H9 (cell line): Measurements from ENCODE around the gene LRIG1. TPM values are rescaled to one million over a fixed set of nuclear protein-coding genes. Genes with fewer than 3 reads are reported as not detected.

Experiments
- DNase-seq: peaks from one replicate; pipeline ENCODE4 v3.0.0-alpha.2; 2017
- H2AFZ ChIP-seq: one replicate; pipeline ENCODE4 v1.6.1; 2013; ENCODE audit warnings: mild to moderate bottlenecking, low read length, control low read depth, moderate library complexity
- H2AK5ac ChIP-seq: 2 replicates; pipeline ENCODE4 v1.6.1; 2013; ENCODE audit warnings: low read length, control low read depth, mixed read lengths; ENCODE audit not compliant: insufficient read length
- H2BK120ac ChIP-seq: one replicate; pipeline ENCODE4 v1.6.1; 2013; ENCODE audit warnings: low read depth, mild to moderate bottlenecking, low read length, control low read depth, inconsistent platforms; ENCODE audit not compliant: poor library complexity, severe bottlenecking
- H2BK12ac ChIP-seq: 2 replicates; pipeline ENCODE4 v1.6.1; 2013; ENCODE audit warnings: low read length, control low read depth, mixed read lengths, low read depth; ENCODE audit not compliant: insufficient read length
- H2BK15ac ChIP-seq: 2 replicates; pipeline ENCODE4 v1.6.1; 2013; ENCODE audit warnings: low read depth, low read length, control low read depth
- H2BK20ac ChIP-seq: one replicate; pipeline ENCODE4 v1.6.1; 2013; ENCODE audit warnings: low read depth, mild to moderate bottlenecking, low read length, control low read depth, inconsistent platforms; ENCODE audit not compliant: poor library complexity, severe bottlenecking
- H2BK5ac ChIP-seq: 2 replicates; pipeline ENCODE4 v1.6.1; 2013; ENCODE audit warnings: low read length, control low read depth, mixed read lengths; ENCODE audit not compliant: insufficient read length
- H3K14ac ChIP-seq: 2 replicates; pipeline ENCODE4 v1.6.1; 2013; ENCODE audit warnings: low read length, control low read depth; ENCODE audit not compliant: insufficient read depth
- H3K18ac ChIP-seq: 2 replicates; pipeline ENCODE4 v1.6.1; 2013; ENCODE audit warnings: low read depth, mild to moderate bottlenecking, mixed read lengths, low read length, control low read depth; ENCODE audit not compliant: insufficient read length
- H3K23ac ChIP-seq: 2 replicates; pipeline ENCODE4 v1.6.1; 2013; ENCODE audit warnings: low read length, control low read depth, mixed read lengths, low read depth; ENCODE audit not compliant: insufficient read length
- H3K23me2 ChIP-seq: 2 replicates; pipeline ENCODE4 v1.6.1; 2013; ENCODE audit warnings: low read depth, mild to moderate bottlenecking, mixed read lengths, low read length, control low read depth; ENCODE audit not compliant: insufficient read length, poor library complexity, severe bottlenecking
- H3K27ac ChIP-seq: 2 replicates; pipeline ENCODE4 v1.5.1; 2013; ENCODE audit warnings: low read length, control low read depth, mixed read lengths, low read depth; ENCODE audit not compliant: insufficient read length
- H3K27me3 ChIP-seq: 2 replicates; pipeline ENCODE4 v1.6.1; 2013; ENCODE audit warnings: low read length, control low read depth, inconsistent platforms; ENCODE audit not compliant: insufficient read depth
- H3K4ac ChIP-seq: 2 replicates; pipeline ENCODE4 v1.6.1; 2013; ENCODE audit warnings: low read depth, mild to moderate bottlenecking, control low read depth, inconsistent platforms, low read length, moderate library complexity
- H3K4me1 ChIP-seq: 2 replicates; pipeline ENCODE4 v1.6.1; 2013; ENCODE audit warnings: low read length, control low read depth, inconsistent platforms; ENCODE audit not compliant: insufficient read depth
- H3K4me2 ChIP-seq: 2 replicates; pipeline ENCODE4 v1.6.1; 2013; ENCODE audit warnings: low read length, control low read depth, mixed read lengths; ENCODE audit not compliant: insufficient read length, insufficient read depth
- H3K56ac ChIP-seq: 2 replicates; pipeline ENCODE4 v1.6.1; 2013; ENCODE audit warnings: low read depth, mild to moderate bottlenecking, mixed read lengths, low read length, control low read depth; ENCODE audit not compliant: insufficient read length
- H3K79me1 ChIP-seq: 2 replicates; pipeline ENCODE4 v1.6.1; 2013; ENCODE audit warnings: low read depth, mild to moderate bottlenecking, moderate library complexity, low read length, control low read depth, inconsistent platforms; ENCODE audit not compliant: insufficient read depth, poor library complexity, severe bottlenecking
- H3K79me2 ChIP-seq: 2 replicates; pipeline ENCODE4 v1.6.1; 2013; ENCODE audit warnings: low read length, control low read depth, inconsistent platforms; ENCODE audit not compliant: insufficient read depth
- H3K9ac ChIP-seq: 2 replicates; pipeline ENCODE4 v1.6.1; 2013; ENCODE audit warnings: low read length, control low read depth, mixed read lengths; ENCODE audit not compliant: insufficient read length; ENCODE audit errors: extremely low read depth
- H3K9me3 ChIP-seq: one replicate; pipeline ENCODE4 v1.6.1; 2013; ENCODE audit warnings: low read depth, low read length, inconsistent platforms; ENCODE audit not compliant: control insufficient read depth
- H3T11ph ChIP-seq: one replicate; pipeline ENCODE4 v1.6.1; 2013; ENCODE audit warnings: mild to moderate bottlenecking, low read length, control low read depth, inconsistent platforms
- H4K20me1 ChIP-seq: one replicate; pipeline ENCODE4 v1.6.1; 2013; ENCODE audit not compliant: control insufficient read depth, insufficient read length, insufficient read depth
- H4K5ac ChIP-seq: 2 replicates; pipeline ENCODE4 v1.6.1; 2013; ENCODE audit warnings: low read depth, mild to moderate bottlenecking, mixed read lengths, low read length, control low read depth; ENCODE audit not compliant: insufficient read length
- H4K8ac ChIP-seq: replicated peaks from 2 replicates; pipeline ENCODE4 v1.6.1; 2013; ENCODE audit warnings: low read length, control low read depth, mixed read lengths, low read depth; ENCODE audit not compliant: insufficient read length
- H4K91ac ChIP-seq: 2 replicates; pipeline ENCODE4 v1.6.1; 2013; ENCODE audit warnings: low read depth, mild to moderate bottlenecking, moderate library complexity, mixed read lengths, low read length, control low read depth; ENCODE audit not compliant: insufficient read length
- H3K27ac Mint-ChIP-seq, 3 experiments: 2 replicates in 2 of 3; 3 replicates in 1 of 3; pipeline ENCODE4 v1.8.0; 2020 to 2021; ENCODE audit warnings: mixed read lengths in 3 of 3, mild to moderate bottlenecking in 1 of 3, moderate library complexity in 1 of 3
- H3K27me3 Mint-ChIP-seq: 2 replicates; pipeline ENCODE4 v1.8.0; 2021; ENCODE audit warnings: low read depth, mild to moderate bottlenecking, moderate library complexity, mixed read lengths
- H3K36me3 Mint-ChIP-seq, 3 experiments: 2 replicates in 2 of 3; 3 replicates in 1 of 3; pipeline ENCODE4 v1.8.0; 2020 to 2021; ENCODE audit warnings: low read depth in 3 of 3, mixed read lengths in 3 of 3; ENCODE audit not compliant: insufficient read depth in 1 of 3
- H3K4me1 Mint-ChIP-seq, 2 experiments: 2 replicates each; pipeline ENCODE4 v1.8.0; 2020; ENCODE audit warnings: mixed read lengths in 2 of 2
- H3K4me3 Mint-ChIP-seq, 2 experiments: 2 replicates in 1 of 2; 3 replicates in 1 of 2; pipeline ENCODE4 v1.8.0; 2020 to 2021; ENCODE audit warnings: mild to moderate bottlenecking in 2 of 2, mixed read lengths in 2 of 2, moderate library complexity in 1 of 2
- H3K9me3 Mint-ChIP-seq, 2 experiments: 2 replicates in 1 of 2; 3 replicates in 1 of 2; pipeline ENCODE4 v1.8.0; 2020; ENCODE audit warnings: mild to moderate bottlenecking in 2 of 2, mixed read lengths in 2 of 2, moderate library complexity in 1 of 2
- CTCF ChIP-seq: fragments of 200-600 bp; sonication (generic); conservative IDR thresholded peaks from 3 replicates; pipeline ENCODE4 v1.8.0; 2021; ENCODE audit warnings: antibody characterized with exemption, mild to moderate bottlenecking
- WGBS: extraction: QIAGEN DNeasy Blood & Tissue Kit; methylation state at CpG from one replicate; pipeline ENCODE4 v1.1.7; 2013; ENCODE audit warnings: missing lambda C conversion rate, low lambda C conversion rate, mixed read lengths; ENCODE audit not compliant: insufficient read length; ENCODE audit errors: extremely low coverage; 5-methylcytosine and 5-hydroxymethylcytosine counted together
- total RNA-seq: library from RNA; stranded (reverse); gene quantifications from 2 replicates; pipeline ENCODE4 v1.2.1, GENCODE V29; 2021

Gene LRIG1
- total RNA-seq, 1 experiment from 2014 or later = 70.3 TPM

- Histone ChIP-seq H3K27ac (peak overlapping the region; percentile 97), H3K27me3 (no peaks in the 10 kb centered on the region), H2BK12ac (no peak overlapping the region), H3K79me2 (peaks cover 46% of the 10 kb centered on the region), H2AK5ac (no peak overlapping the region), H3K79me1 (no peaks in the 10 kb centered on the region), H4K20me1 (peaks cover 2% of the 10 kb centered on the region), H3K4ac (no peak overlapping the region), H3K23me2 (peaks cover 16% of the 10 kb centered on the region), H3K9me3 (no peaks in the 10 kb centered on the region), H3K56ac (no peak overlapping the region), H4K8ac (no peak overlapping the region), H3K14ac (no peak overlapping the region), H4K5ac (peak overlapping the region; percentile 56), H3T11ph (no peak overlapping the region), H2BK5ac (peak overlapping the region; percentile 85), H2BK15ac (no peak overlapping the region), H3K9ac (peak overlapping the region; percentile 40), H2BK120ac (no peak overlapping the region), H3K4me1 (peaks cover 25% of the 10 kb centered on the region), H2BK20ac (no peak overlapping the region), H3K18ac (peak overlapping the region; percentile 75), H4K91ac (no peak overlapping the region), H3K4me2 (peak overlapping the region; percentile 90), H3K23ac (no peak overlapping the region), H2AFZ (no peak overlapping the region)
- peak overlapping the region; percentile 96 to 99 for H3K4me3 Mint-ChIP-seq
- peaks cover 2 to 12% (median 10%) of the 10 kb centered on the region in 3 experiments; a peak in 6 of 7 replicates for H3K36me3 Mint-ChIP-seq
- no CpG with 5 or more reads among the region's 5 CpGs for WGBS
- H3K4me1 Mint-ChIP-seq = peaks cover 77 to 84% of the 10 kb centered on the region in 2 experiments
- no peak for TF ChIP-seq CTCF
- no peak for DNase-seq
- no peaks in the 10 kb centered on the region; the same call in 1 of the 2 replicates for H3K27me3 Mint-ChIP-seq
- H3K27ac Mint-ChIP-seq = peak overlapping the region; percentile 96 to 97 (median 96)
- peaks cover 0 to 3% of the 10 kb centered on the region in 2 experiments; a peak in 3 of 5 replicates for H3K9me3 Mint-ChIP-seq
These were observed 3.4 kb downstream of the LRIG1 start for GRCh38 chr3:66497288-66497984.
